GM12878 (cell line): Measurements from ENCODE around the gene ZBTB44. TPM values are rescaled to one million over a fixed set of nuclear protein-coding genes. Genes with fewer than 3 reads are reported as not detected.

Experiments used
- ATAC-seq: fragments of 200-7000 bp; cut with Tn5 transposase; 3 replicates; pipeline ENCODE4 v1.9.1; 2020; ENCODE audit warnings: mild to moderate bottlenecking, moderate library complexity
- BruUV-seq: library from RNA; stranded (reverse); fragments of 400-500 nt; replicated peaks from 2 replicates; lab custom pipeline; 2021; lab: Mats Ljungman, UMichigan
- CTCF ChIA-PET: fragments of 300-600 bp; sonication (Branson Sonifier 250); formaldehyde crosslinking; extraction: SDS; loops from one replicate; lab custom pipeline; 2021; ENCODE audit warnings: inconsistent platforms; lab: Yijun Ruan, JAX
- POLR2A ChIA-PET: fragments of 350-600 bp; formaldehyde crosslinking; extraction: SDS; loops from one replicate; lab custom pipeline; 2021; ENCODE audit warnings: inconsistent platforms; lab: Charles Lee
- RAD21 ChIA-PET: fragments of 300-600 bp; sonication (Branson Sonifier 250); formaldehyde crosslinking; loops from one replicate; lab custom pipeline; 2023; ENCODE audit warnings: antibody characterized with exemption; ENCODE audit not compliant: unreplicated experiment; lab: Charles Lee
- SMC1A ChIA-PET: fragments of 300-600 bp; sonication (Branson Sonifier 250); formaldehyde crosslinking; loops from one replicate; lab custom pipeline; 2023; ENCODE audit not compliant: unreplicated experiment, uncharacterized antibody; lab: Charles Lee
- DNase-seq: peaks from one replicate; pipeline ENCODE4 v3.0.0-alpha.2; 2011; ENCODE audit warnings: low read depth, low spot score
- FAIRE-seq: peaks from 3 replicates; lab custom pipeline; 2011; peaks lifted over from hg19 to GRCh38; lab: Jason Lieb, UNC
- H2AFZ ChIP-seq: 2 replicates; pipeline ENCODE4 v1.6.0; 2011; ENCODE audit warnings: low read depth, low read length, control low read depth; ENCODE audit not compliant: control insufficient read depth
- H3K27ac ChIP-seq: 2 replicates; pipeline ENCODE4 v1.5.1; 2011; ENCODE audit warnings: control low read depth; ENCODE audit not compliant: control insufficient read depth, insufficient read depth
- H3K27me3 ChIP-seq, 2 experiments: replicated peaks in 1 of 2; 2 replicates each; pipeline versions ENCODE4 v1.6.0 to v1.6.1; 2011; ENCODE audit warnings: low read length in 1 of 2; ENCODE audit not compliant: control insufficient read depth in 2 of 2, insufficient read depth in 2 of 2
- H3K36me3 ChIP-seq, 2 experiments: 2 replicates each; pipeline ENCODE4 v1.5.1; 2011; ENCODE audit warnings: low read length in 1 of 2; ENCODE audit not compliant: control insufficient read depth in 2 of 2, insufficient read depth in 2 of 2
- H3K4me1 ChIP-seq: 2 replicates; pipeline ENCODE4 v1.6.1; 2011; ENCODE audit warnings: mild to moderate bottlenecking, low read length, moderate library complexity, mixed read lengths; ENCODE audit not compliant: control insufficient read depth, insufficient read depth
- H3K4me2 ChIP-seq: 2 replicates; pipeline ENCODE4 v1.6.0; 2011; ENCODE audit warnings: control low read depth; ENCODE audit not compliant: control insufficient read depth, insufficient read depth
- H3K4me3 ChIP-seq: fragments of 200-600 bp; sonication (generic); 2 replicates; pipeline ENCODE4 v1.5.1; 2016
- H3K79me2 ChIP-seq: 2 replicates; pipeline ENCODE4 v1.6.0; 2011; ENCODE audit warnings: low read length; ENCODE audit not compliant: control insufficient read depth, insufficient read depth
- H3K9ac ChIP-seq: 2 replicates; pipeline ENCODE4 v1.8.0; 2011; ENCODE audit warnings: low read length, control low read depth, mixed read lengths; ENCODE audit not compliant: control insufficient read depth, insufficient read depth
- H3K9me3 ChIP-seq: replicated peaks from 3 replicates; pipeline ENCODE4 v1.5.1; 2011; ENCODE audit warnings: mild to moderate bottlenecking, low read length; ENCODE audit not compliant: control insufficient read depth, insufficient read depth
- H4K20me1 ChIP-seq: 2 replicates; pipeline ENCODE4 v1.6.0; 2011; ENCODE audit not compliant: control insufficient read depth, insufficient read depth
- ATF7 ChIP-seq: fragments of 450-650 bp; IDR thresholded peaks from 2 replicates; pipeline ENCODE4 v1.6.1; 2016; ENCODE audit warnings: low read depth, mild to moderate bottlenecking
- BCL11A ChIP-seq: IDR thresholded peaks from 2 replicates; pipeline ENCODE4 v1.6.1; 2011; ENCODE audit warnings: low read depth, low read length
- BCL3 ChIP-seq: IDR thresholded peaks from 2 replicates; pipeline ENCODE4 v1.6.1; 2011; ENCODE audit warnings: borderline replicate concordance, low read depth, mild to moderate bottlenecking, moderate library complexity, low read length; ENCODE audit not compliant: insufficient read depth, poor library complexity, severe bottlenecking
- BMI1 ChIP-seq: fragments of 450-650 bp; IDR thresholded peaks from 2 replicates; pipeline ENCODE4 v1.6.1; 2016; ENCODE audit warnings: mild to moderate bottlenecking, moderate library complexity, borderline replicate concordance
- CBX3 ChIP-seq: fragments of 200-600 bp; sonication (generic); IDR thresholded peaks from 2 replicates; pipeline ENCODE4 v1.6.1; 2016; ENCODE audit warnings: low read depth, borderline replicate concordance
- E4F1 ChIP-seq: fragments of 450-650 bp; IDR thresholded peaks from 2 replicates; pipeline ENCODE4 v1.6.1; 2018; ENCODE audit warnings: borderline replicate concordance, mild to moderate bottlenecking; ENCODE audit not compliant: partially characterized antibody
- MEF2B ChIP-seq: fragments of 450-650 bp; IDR thresholded peaks from 2 replicates; pipeline ENCODE4 v1.6.1; 2018; ENCODE audit warnings: mild to moderate bottlenecking, moderate library complexity; ENCODE audit not compliant: partially characterized antibody, poor library complexity, severe bottlenecking
- NFYB ChIP-seq: IDR thresholded peaks from 2 replicates; pipeline ENCODE4 v1.6.1; 2011; ENCODE audit warnings: low read depth, mild to moderate bottlenecking, low read length, improper control_type of control experiment, moderate library complexity; ENCODE audit not compliant: insufficient read depth
- NR2C1 ChIP-seq: fragments of 450-650 bp; IDR thresholded peaks from 2 replicates; pipeline ENCODE4 v1.6.1; 2017; ENCODE audit warnings: antibody characterized with exemption, mild to moderate bottlenecking, moderate library complexity
- NRF1 ChIP-seq: conservative IDR thresholded peaks from 2 replicates; pipeline ENCODE4 v1.6.1; 2011; ENCODE audit warnings: mild to moderate bottlenecking, low read depth, low read length, improper control_type of control experiment
- RAD51 ChIP-seq: fragments of 450-650 bp; IDR thresholded peaks from 2 replicates; pipeline ENCODE4 v1.6.1; 2016; ENCODE audit warnings: moderate library complexity, mild to moderate bottlenecking, inconsistent platforms
- SUZ12 ChIP-seq: fragments of 200-600 bp; sonication (generic); IDR thresholded peaks from one replicate; pipeline ENCODE4 v1.6.1; 2018; ENCODE audit warnings: antibody characterized with exemption, mild to moderate bottlenecking; ENCODE audit not compliant: unreplicated experiment
- TAF1 ChIP-seq: IDR thresholded peaks from 2 replicates; pipeline ENCODE4 v1.6.1; 2011; ENCODE audit warnings: mild to moderate bottlenecking, low read depth, low read length, borderline replicate concordance
- YY1 ChIP-seq: IDR thresholded peaks from 2 replicates; pipeline ENCODE4 v1.6.1; 2011; ENCODE audit warnings: low read depth, mild to moderate bottlenecking, low read length
- ZNF24 ChIP-seq: fragments of 450-650 bp; IDR thresholded peaks from 2 replicates; pipeline ENCODE4 v1.6.1; 2017; ENCODE audit warnings: antibody characterized with exemption, mild to moderate bottlenecking
- WGBS: methylation state at CpG from one replicate; pipeline ENCODE4 v1.1.6; 2016; ENCODE audit warnings: low lambda C conversion rate; ENCODE audit not compliant: insufficient replicate concordance, insufficient coverage; ENCODE audit errors: missing lambda C conversion rate; 5-methylcytosine and 5-hydroxymethylcytosine counted together
- in situ Hi-C: fragments of 300-500 bp; cut with MboI; formaldehyde crosslinking; loops from 9 replicates; pipeline ENCODE4 v1.14.3; 2018; ENCODE audit warnings: mixed read lengths
- intact Hi-C: fragments of 100-400 bp; cut with micrococcal nuclease; formaldehyde crosslinking; loops from one replicate; pipeline ENCODE4 v1.14.2; 2022; ENCODE audit not compliant: unreplicated experiment
- polyA plus RNA-seq, 11 experiments: library from polyadenylated mRNA; depleted of rRNA in 4 of 11; unstranded in 6 of 11; stranded (reverse) in 5 of 11; fragments of >200 nt; fragmentation: Nextera tagmentation in 4 of 11; fragmentation: Illumina TruSeq in 1 of 11; extraction: Ambion mirVana in 4 of 11; extraction: Trizol in 1 of 11; gene quantifications; 1 replicate in 1 of 11; 2 replicates in 10 of 11; pipeline versions ENCODE4 v1.2.1 to v1.2.3, GENCODE V29; 2011 to 2016; ENCODE audit warnings: inconsistent platforms in 2 of 11, missing spikeins in 2 of 11, low read depth in 1 of 11
- total RNA-seq, 4 experiments: library from RNA; depleted of rRNA in 3 of 4; stranded (reverse); fragments of >200 nt in 3 of 4; fragmentation: Illumina TruSeq in 1 of 4; extraction: Trizol in 1 of 4; gene quantifications; 2 replicates each; pipeline versions ENCODE4 v1.2.1 to v1.2.3, GENCODE V29; 2013 to 2021
- TF ChIP-seq, protein P1 (sequence below): fragments of 450-650 bp; IDR thresholded peaks from 2 replicates; pipeline ENCODE4 v1.6.1; 2016; ENCODE audit warnings: mild to moderate bottlenecking

Gene ZBTB44
- total and polyA plus RNA-seq, 10 of the 15 experiments (the other 5 are each of a cell fraction or from before 2014, with no cell fraction given), result 2.8 to 38.2 (median 12.2) TPM

DNA sequence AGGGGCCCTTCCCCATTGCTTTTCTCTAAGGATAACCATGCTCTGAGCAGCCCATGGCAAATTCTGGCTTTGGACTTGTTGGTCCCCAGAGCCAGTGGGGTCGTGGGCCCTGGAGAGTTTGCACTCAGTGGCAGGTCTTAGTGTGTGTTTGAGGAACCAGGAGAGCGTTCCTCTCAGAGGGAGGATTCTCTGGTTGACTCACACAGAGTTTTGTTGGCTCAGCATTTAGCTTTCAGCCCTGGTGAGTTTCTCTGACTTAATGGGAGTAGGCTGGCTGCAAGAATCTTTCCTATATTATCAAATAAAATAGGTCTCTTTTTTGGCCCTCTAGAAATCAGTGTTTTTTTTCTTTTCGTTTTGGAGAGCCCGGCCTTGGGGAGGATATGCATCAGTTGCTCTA is 134.2 kb downstream of the ZBTB44 start (continued):
- TF ChIP-seq TAF1 (no peak), MEF2B (peak; percentile 11)

- H4K20me1 ChIP-seq, result no peaks in the 10 kb centered on the region
- H3K9me3 ChIP-seq, result no peaks in the 10 kb centered on the region; the same call in 2 of the 3 replicates
- ChIA-PET POLR2A (interaction anchor here (0.5 to 1.5 kb wide), 5 partner anchors 12 to 220 kb away, joined by 3 to 7 read pairs (median 6); no protein-coding TSS in a partner anchor), RAD21 (interaction anchor here (2.4 kb wide), 1 partner anchor 29 kb away, joined by 17 read pairs; no protein-coding TSS in a partner anchor), SMC1A (interaction anchor here (2.1 to 5.2 kb wide), 3 partner anchors 12 to 28 kb away, joined by 5 to 37 read pairs (median 21); no protein-coding TSS in a partner anchor), CTCF (interaction anchor here (1.1 to 2.0 kb wide), 2 partner anchors 12 to 31 kb away, joined by 4 to 6 read pairs; no protein-coding TSS in a partner anchor)
- ATAC-seq (peak; percentile 7), DNase-seq (no peak), FAIRE-seq (no peak)
- no peak overlapping the region for H3K4me3 ChIP-seq
- no peak overlapping the region for H2AFZ ChIP-seq
- in situ Hi-C loops (no loop called here), intact Hi-C loops (loop anchor here (5.0 kb wide), 1 partner anchor 32 kb away; no protein-coding TSS in a partner anchor)
- WGBS, result 47% methylated on average over 21 of the region's 21 CpGs
- no peaks in the 10 kb centered on the region for H3K79me2 ChIP-seq
- H3K36me3 ChIP-seq, result no peaks in the 10 kb centered on the region
- H3K27ac ChIP-seq, result no peak overlapping the region
- BruUV-seq, result no TSS peak
- peaks cover 35% of the 10 kb centered on the region for H3K4me1 ChIP-seq
- no peak overlapping the region for H3K9ac ChIP-seq
- no peaks in the 10 kb centered on the region for H3K27me3 ChIP-seq
- H3K4me2 ChIP-seq, result no peak overlapping the region
- TF ChIP-seq NFYB (no peak), E4F1 (no peak), RAD51 (no peak), ATF7 (peak; percentile 59), SUZ12 (no peak), YY1 (no peak), NR2C1 (no peak), BMI1 (no peak), BCL3 (no peak), NRF1 (no peak), BCL11A (no peak), CBX3 (no peak), ZNF24 (no peak)
- TF ChIP-seq, protein P1, sequence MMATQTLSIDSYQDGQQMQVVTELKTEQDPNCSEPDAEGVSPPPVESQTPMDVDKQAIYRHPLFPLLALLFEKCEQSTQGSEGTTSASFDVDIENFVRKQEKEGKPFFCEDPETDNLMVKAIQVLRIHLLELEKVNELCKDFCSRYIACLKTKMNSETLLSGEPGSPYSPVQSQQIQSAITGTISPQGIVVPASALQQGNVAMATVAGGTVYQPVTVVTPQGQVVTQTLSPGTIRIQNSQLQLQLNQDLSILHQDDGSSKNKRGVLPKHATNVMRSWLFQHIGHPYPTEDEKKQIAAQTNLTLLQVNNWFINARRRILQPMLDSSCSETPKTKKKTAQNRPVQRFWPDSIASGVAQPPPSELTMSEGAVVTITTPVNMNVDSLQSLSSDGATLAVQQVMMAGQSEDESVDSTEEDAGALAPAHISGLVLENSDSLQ, result peak; percentile 54
Measured at GRCh38 chr11:130179396-130180306, 135.1 kb downstream of the ZBTB44 start.
